H4 (cell line): Measurements from ENCODE around the gene FCRL5. TPM values are rescaled to one million over a fixed set of nuclear protein-coding genes. Genes with fewer than 3 reads are reported as not detected.
"Not testable (repeated sequence)": the region's sequence is repeated elsewhere in the genome, so short reads cannot be mapped to it uniquely, and the experiment has no call there.

ENCODE experiments used
- DNase-seq: peaks from one replicate; pipeline ENCODE4 v3.0.0-alpha.2; 2015; ENCODE audit warnings: low spot score
- total RNA-seq: library from RNA; depleted of rRNA; stranded (reverse); fragments of >200 nt; shearing (Covaris generic); gene quantifications from 2 replicates; pipeline ENCODE4 v1.2.3, GENCODE V29; 2014; rRNA removed

The FCRL5 gene
- not detected in 2 replicates for total RNA-seq

DNA sequence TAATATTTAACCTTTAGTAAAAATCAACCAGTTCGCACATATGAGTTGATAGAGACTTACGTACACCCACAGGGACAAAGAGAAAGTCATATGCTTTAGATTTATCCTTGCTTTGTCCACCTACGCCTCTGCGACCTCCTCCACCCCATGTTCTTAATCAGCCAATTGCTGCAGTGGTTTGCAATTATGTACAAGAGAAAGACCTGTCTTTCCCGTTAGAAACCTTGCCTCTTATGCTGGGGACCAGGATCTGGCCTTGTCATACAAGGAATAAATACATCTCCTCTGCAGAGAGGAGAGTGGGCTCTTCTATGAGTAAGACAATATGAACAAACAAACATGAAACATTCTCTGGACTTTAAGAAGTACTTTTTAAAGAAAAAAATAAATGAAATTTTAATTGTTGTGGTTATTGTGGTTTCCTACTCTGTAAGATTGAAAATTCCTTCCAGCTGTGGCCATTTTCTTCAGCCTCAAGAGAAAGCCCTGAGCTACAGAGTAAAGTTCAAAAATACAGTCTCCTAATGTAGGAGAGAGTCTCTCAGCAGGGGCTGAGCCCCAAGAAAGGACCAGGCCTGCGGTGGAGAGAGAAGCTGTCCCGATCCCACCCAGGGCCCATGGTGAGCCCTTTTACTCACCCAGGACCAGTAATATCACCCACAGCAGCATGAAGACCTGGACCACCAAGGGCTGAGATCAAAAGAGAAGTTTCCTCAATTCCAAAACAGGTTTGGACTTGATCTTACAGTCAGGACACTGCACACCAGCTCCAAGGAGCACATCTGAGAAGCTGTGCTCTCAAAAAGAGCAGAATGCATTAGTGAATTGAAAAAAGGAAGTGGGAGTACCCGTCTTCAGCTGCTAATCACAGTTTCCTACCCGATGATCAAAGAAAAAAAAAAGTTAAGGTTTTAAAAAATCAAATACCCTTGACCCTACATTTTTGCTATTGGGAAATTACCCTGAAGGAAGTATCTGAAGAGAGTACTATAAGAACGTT, at the start of gene FCRL5:
FCRL5 (minus strand) TSS at position 822 of the 1,000 bp plus-strand sequence; CDS start at position 669, 153 bp downstream.
- DNase-seq, result no peak

DNA sequence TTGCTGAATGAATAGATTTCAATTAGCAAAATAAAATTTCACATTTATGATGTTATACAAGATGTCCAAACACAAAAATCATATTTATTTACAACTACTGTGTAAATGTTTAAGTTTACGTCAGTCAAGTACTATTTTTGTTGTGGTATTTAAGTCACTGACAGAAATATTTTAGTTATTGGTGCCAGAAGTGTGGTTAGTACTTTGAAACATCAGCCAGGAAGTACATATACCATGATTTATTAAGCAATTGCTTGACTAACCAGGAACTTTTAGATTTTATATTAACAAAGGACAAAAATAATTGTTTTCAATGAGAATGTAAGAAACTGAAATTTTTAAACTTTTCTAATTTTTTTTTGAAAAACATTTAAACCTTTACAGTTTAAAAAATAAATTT, 47.9 kb upstream of the FCRL5 start:
- no peak for DNase-seq

DNA sequence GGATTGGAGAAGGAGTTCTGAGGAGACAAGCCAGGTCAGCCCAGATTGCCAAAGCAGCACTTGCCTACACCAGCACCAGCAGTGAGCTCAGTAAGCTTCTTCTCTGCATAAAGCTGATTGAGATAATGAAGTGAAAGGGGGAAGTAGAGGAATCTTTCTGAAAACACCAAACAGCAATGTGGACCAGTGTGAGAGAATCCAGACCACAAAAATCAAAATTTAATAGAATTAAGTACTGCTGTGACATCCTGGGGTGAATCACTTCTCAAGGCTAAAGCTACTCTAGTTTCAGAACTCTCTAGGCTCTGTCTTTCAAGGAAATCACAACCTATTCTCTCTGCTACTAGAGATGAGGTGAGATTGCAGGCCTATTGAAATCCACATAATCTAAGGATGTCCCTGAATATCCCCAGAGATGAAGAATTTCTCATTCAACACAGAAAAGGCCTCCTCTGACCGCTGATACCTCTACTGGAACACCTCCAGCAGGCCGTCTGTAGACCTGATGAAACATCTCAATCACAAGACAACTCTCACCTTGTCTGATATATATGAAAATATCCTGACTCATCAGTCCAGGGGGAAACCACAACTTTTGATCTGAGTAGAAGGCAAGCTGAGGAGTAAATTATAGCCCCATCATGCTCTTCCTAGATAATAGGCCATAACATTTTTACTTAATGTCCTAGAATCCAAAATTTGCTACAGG, 45.8 kb upstream of the FCRL5 start, which contains the start of gene FCRL4:
FCRL4 (minus strand) TSS at position 127 of the 709 bp plus-strand sequence. CDS start 141 bp downstream, outside the sequence.
- no peak for DNase-seq

DNA sequence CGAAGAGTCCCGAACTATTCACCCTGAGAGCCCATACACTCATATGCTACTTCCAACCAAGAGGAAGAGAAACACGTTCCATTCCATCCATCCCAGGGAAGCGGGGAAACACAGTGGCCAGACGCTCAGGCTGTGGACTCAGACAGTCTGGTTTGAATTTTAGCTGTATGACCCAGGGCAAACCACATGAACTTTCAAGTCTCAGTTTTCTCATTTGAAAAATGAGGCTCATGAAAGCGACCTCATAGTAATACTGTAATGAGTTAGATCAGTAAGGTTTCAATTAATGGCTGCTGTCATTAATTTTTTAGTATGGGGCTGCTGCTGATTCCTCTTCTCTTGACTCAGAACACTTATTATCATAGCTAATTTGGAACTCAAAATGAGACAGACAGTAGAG, 44.1 kb upstream of the FCRL5 start:
- no peak for DNase-seq

DNA sequence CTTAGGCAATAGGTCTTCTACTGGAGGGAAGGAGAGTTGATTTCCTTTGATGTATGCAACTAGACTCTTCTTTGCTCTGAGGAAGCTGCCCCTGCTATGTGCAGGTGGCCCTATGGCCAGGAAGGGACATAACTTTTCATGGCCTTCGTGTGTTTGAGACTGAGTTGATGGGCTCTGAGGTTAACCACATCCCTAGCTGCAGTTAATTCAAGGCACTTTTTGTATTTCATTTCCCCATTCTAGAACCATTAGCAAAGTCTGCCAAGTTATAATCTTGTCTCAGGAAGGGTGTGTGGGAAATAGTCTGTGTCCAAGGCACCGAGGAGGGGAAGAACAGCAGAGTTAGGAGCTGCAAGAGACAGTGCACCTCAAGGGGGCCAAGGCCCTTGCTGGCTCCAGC, 43.0 kb upstream of the FCRL5 start:
- no peak for DNase-seq

DNA sequence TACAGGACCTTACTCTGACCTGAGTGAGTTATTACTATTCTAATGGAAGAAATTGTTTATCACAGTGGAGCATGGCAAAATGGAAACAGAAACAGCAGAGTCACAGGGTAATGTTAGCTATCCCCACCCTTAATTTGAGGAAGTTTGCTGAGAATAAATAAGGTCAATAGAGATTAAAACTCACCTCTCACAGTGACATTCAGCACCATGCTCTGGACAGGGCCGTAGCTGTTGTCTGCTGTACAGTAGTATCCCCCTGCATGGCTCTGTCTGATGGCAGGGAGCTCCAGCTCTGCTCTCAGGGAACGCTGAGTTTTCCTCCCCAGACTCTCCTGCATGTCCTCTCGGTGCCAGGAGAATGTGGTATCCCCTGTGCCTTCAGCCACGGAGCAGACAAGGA, 33.7 kb upstream of the FCRL5 start:
- DNase-seq, result no peak

DNA sequence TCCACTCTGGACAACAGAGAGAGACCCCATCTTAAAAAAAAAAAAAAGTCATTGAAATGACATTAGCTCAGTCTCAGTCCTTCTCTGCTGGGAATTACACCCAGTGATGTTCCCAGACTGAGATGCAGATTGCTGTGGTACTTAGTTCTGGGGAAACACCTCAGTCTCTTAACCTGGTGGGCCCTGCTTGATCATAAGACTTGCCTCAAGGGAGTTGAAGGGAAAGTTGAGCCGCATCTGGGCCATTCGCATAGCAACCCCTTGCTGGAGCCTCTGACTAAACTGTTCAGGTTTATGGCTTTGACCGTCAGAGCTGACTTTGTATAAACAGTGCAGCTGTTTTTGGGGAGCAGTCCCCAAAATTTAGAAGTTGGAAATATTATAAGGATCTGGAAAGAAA, 32.2 kb upstream of the FCRL5 start:
- DNase-seq, result no peak

DNA sequence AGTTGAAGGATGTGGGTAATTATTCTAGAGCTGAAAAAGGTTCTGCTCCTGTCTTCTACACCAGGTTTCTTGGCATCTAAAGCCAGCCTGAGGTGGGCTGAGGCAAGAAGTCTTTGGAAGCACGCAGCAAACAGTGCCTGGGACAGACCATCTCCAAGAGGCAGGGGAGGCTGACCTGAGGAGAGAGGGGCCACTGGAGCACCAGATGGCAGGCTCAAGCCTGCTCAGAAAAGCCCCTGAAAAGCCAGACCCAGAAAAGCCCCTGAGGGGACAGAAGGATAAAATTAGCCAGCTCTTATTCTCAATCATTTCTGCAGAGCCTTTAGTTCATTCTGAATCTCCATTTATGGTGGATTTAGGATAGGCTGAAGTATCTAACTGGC, 28.5 kb upstream of the FCRL5 start:
- no peak for DNase-seq

DNA sequence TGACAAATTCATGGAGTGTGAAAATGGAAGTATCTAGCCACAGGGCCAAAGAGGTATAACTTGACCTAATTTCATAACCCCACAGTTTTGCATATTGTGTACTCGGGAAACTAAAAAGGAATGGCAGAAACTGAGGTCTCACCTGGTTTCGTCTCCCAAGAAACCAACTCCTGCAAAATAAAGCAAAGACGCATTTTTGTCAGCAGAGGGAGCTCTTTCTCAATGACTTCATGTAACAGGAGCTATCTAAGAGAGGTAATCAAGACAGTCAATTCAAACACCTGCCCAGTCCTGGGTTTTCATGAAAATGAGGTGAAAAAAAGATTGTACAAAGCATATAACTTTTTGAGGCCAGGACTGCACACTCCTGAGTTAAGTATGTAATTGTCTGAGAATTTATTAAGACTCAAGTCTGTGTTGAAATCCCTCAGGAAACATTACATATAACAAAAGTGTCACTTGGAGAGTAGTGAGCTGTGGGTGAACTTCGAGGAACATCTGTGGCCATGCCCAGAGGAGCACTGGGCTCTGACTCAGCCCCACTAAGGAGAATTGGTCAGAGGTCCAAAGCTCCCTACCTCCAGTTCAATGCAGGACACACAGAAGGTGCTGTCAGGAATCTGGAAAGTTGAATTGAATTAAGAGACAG, 28.0 kb upstream of the FCRL5 start:
- DNase-seq, result peak; percentile 14

DNA sequence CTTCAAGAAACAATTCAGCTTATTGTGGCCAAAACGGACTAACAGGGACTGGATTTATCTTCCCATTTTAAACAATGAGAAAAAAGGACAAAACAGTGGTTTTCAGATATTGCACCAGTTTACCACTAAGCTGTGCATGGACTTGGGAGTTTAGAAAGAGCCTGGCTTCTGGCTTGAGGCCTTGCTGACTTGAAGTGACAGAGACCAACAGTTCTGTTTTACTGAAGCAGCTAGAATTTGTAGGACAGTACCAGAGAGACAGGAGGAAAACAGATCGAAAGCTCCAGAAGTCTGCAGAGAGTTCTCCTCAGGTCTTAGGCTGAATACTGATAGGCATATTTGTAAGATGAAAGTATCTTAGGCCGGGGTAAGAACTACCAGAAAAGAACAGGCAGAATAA, 25.1 kb upstream of the FCRL5 start:
- no peak for DNase-seq

DNA sequence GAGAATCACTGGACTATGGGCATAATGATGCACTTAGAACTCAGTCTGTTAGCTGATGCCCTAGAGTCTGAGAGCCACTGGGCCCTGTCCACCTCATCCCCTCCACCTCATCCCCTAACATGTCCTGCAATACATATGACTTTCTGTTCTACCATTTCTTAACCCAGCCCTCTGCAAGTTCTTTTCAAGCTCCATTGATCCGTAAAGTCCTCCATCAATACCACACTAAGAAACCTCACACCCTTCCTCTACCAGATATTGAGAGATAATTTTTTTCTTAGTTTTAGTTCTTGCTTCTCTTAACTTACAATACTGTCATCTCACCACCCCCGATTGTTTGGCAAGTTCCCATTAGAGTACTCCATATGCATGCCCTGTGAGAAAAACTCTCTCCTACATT, 23.4 kb upstream of the FCRL5 start:
- DNase-seq, result no peak

DNA sequence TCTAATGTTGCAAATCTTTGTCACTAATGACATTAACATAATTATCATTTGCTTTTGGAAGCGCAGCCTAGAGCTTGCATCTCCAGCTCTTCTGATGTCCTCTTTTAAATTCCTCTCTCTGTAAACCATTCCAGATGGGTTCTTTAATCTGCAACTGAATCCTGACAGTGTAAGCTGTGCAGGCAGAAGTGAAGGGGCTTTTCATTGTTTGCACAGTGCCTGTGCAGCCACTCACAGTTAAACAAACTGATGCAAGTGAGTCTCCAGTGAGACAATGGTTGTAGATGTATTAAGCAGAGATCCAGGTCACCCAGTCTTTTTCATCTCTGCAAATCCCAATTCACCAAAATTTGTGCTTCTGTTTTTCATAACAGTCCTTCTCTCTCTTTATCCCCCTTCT, 22.5 kb upstream of the FCRL5 start:
- DNase-seq, result no peak

DNA sequence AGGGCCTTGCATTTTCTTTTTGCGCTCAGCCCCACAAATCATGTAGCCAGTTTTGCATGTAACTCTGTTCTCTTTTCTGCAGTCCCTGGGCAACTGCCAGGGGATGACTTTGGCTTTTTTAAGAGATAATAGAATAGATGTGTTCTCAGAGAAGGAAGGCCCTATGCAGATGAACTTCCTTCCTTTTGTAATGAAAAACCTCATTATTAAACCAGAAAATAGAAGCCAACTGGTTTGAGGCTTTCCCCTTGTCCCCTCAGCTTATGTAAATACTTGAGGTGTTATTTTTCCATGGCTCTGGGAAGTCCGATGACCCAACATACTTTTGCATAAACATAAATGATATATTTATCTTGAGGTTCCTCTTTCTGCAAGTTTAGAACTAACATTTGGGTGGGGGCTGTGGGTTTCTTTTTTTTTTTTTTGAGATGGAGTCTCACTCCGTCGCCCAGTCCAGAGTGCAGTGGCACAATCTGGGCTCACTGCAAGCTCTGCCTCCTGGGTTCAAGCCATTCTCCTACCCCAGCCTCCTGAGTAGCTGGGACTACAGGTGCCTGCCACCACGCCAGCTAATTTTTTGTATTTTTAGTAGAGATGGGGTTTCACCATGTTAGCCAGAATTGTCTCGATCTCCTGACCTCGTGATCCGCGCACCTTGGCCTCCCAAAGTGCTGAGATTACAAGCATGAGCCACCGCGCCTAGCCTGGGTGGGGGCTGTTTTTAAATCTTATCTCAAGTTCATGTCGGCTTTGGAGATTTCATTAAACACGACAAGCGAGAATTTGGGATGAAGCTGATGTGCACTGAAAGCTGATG, 14.4 kb upstream of the FCRL5 start:
- DNase-seq, result no peak

DNA sequence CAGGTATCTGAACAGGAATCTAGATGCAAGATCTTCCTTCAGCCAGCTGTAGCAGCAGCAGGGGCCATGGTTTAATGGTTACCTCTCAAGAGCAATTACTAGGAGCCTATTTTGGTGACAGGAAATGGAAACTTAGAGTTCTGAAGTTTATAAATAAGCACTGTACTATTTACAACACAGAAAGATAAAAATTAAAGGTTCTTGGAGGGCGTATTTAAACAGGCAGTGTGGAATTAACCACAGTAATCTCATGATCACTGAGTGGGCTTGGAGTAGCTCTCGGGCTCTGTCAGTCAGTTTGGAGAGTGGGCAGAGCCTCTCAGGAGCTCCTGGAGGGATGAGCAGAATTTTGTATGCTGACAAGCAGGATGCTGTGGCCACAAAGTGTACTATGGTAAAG, 10.2 kb upstream of the FCRL5 start:
- DNase-seq, result no peak

DNA sequence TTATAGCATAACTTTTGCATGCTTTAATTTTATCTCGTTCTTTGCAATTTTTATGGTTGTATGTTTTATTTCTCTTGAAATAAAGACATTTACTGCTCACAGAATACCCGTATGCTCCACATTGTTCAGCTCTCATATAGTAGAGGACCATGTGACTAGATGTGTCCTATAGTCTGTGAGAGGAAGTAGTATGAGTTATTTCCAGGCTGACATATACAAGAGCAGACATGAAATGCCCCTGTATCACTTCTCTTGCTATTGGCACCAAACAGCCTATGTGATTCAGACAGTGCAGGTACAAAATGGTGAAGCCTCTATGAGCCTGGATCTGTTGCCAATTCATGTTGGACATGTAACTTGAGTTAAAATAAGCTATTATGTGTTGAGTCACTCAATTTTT, 5.8 kb upstream of the FCRL5 start:
- no peak for DNase-seq

DNA sequence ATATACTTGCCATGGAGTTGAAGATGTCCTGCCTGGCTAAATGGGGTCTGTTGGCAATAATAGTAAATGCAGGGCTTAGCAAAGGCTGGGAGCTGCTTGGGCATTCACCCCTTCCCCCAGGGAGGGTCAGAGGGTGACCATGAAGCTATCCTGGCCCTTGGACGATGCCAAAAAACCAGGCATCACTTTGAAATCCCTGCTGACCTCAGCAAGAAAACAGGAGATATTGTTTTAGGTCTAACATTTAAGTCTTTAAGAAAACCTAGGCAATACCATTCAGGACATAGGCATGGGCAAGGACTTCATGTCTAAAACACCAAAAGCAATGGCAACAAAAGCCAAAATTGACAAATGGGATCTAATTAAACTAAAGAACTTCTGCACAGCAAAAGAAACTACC, 4.2 kb downstream of the FCRL5 start:
- not testable (repeated sequence) for DNase-seq

DNA sequence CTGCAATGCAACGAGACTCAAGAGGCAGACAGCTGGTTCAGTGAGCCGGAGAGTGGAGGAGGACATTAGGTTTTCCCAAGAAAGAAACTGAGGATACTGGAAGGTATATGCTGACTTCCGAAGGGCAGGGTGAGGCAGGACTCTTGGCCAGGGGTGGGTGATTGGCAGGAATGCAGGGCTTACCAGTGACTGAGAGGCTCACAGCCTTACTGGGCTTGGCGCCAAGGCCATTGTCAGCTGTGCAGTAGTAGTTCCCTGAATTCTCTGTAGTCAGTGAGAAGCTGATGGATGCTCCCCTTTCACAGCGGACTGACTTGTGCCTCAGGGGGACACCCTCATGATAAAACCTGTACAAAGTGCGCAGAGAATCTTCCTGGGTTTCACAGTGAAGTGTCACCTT, 9.6 kb downstream of the FCRL5 start:
- DNase-seq, result no peak

DNA sequence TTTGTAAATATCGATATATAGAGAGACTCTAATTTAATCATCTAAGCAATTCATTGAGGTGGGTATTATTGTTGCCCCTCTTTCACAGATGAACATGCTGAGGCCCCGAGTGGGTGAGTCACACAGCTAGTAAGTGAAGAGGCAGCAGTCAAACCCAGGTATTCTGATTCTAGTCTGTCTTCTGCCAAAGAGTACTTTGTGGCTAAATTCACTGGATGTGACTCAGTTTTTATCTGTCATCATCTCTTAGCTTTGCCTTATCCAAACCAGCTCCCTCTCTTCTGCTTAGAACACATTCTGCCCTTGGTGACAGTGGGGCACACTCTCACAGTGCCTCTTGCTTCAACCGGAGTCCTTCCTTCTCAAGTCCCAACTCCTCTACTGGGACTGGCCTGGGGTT, 11.5 kb downstream of the FCRL5 start:
- no peak for DNase-seq

DNA sequence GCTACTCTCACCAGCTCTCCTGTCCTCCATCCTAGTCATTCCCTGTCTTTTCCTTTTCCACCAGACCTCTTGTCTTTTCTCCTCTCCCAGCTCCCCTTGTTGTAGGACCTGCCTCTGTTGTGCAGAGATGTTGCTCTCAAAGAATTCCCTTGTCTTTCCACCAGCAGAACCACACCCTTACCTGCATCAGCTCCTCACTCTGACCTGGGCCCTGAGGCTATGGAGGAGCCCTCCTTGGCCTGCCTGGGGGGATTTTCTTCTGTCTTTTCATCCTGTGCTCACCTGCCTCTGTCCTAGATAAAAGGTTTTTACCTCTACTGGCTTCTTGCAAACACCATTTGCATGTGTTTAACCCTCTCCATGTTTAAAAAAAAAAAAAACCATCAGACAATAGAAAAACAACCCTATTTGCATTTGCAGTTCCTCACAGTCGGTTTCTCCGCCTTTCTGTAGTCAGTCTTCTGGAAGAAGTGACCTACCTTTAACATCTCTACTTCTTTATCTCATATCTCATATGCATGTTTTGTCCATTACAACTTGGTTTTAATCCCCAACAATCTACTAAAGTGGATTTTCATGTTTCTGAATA, 12.1 kb downstream of the FCRL5 start:
- no peak for DNase-seq

DNA sequence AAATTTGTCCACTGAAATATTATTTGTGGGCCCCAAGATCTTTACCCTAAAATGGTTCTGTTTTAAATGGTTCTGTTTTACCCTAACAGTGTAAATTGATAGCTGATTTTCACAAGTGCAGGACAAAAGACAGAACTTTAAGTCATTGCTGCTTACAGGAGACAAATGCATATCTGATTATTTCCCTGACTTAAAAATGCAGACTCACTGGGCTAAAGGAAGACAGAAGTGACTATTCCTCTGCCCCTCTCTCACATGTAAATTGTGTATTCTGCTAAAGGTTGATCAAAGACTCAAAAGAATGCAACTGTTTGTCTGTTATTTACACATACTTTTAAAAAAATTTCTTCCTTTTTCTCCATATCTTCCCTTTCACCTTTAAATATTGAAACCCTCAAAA, 12.7 kb downstream of the FCRL5 start:
- no peak for DNase-seq

DNA sequence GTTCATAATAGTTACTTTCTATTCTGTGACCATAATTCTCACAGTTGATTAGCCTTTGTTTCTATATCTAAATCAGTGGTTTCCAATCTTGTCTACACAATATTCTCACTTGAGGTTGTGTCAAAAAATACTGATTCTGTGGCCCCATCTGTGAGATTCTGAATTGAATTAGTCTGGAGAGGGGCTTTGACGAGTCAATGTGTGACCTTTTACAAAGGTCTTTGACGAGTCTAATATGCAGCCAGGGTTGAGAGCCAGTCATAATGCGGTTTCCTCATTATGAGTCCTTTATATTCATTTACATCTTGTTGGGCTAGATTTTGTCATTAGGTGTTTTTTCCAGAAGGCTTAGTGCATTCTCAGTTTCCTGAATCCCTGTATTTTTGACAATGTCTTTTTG, 19.7 kb downstream of the FCRL5 start:
- no peak for DNase-seq
